HepG2 (cell line): ENCODE data around the gene TMEM198. TPM values are rescaled to one million over a fixed set of nuclear protein-coding genes. Genes with fewer than 3 reads are reported as not detected.

Source experiments
- CCAR2 ChIP-seq: fragments of 200-400 bp; formaldehyde crosslinking; optimal IDR thresholded peaks from 2 replicates; pipeline ENCODE3; 2018; ENCODE audit warnings: low read depth, mild to moderate bottlenecking, low read length, moderate library complexity
- HIVEP1 ChIP-seq: sonication (generic); formaldehyde crosslinking; IDR thresholded peaks from 2 replicates; pipeline ENCODE4 v1.4.0; 2020; ENCODE audit warnings: mild to moderate bottlenecking, missing genetic modification reagents
- KDM3A ChIP-seq: IDR thresholded peaks from 2 replicates; pipeline ENCODE4 v1.6.1; 2018; ENCODE audit warnings: low read depth, missing compliant biosample characterization
- MBNL3 ChIP-seq: fragments of 250-450 bp; sonication (Bioruptor Pico); conservative IDR thresholded peaks from 2 replicates; pipeline ENCODE4 v1.8.0; 2022; ENCODE audit warnings: mild to moderate bottlenecking, inconsistent platforms
- PRMT3 ChIP-seq: sonication (generic); formaldehyde crosslinking; IDR thresholded peaks from 2 replicates; pipeline ENCODE4 v1.8.1; 2022; ENCODE audit warnings: low read depth, mild to moderate bottlenecking, moderate library complexity, missing genetic modification reagents, borderline replicate concordance
- SMC3 ChIP-seq: IDR thresholded peaks from 2 replicates; pipeline ENCODE4 v1.6.1; 2011; ENCODE audit warnings: low read length, improper control_type of control experiment
- YEATS2 ChIP-seq: sonication (generic); formaldehyde crosslinking; IDR thresholded peaks from 2 replicates; pipeline ENCODE4 v1.4.0; 2020; ENCODE audit warnings: missing genetic modification reagents, borderline replicate concordance
- ZFP90 ChIP-seq: sonication (generic); formaldehyde crosslinking; IDR thresholded peaks from 2 replicates; pipeline ENCODE4 v1.8.0; 2022; ENCODE audit warnings: missing genetic modification reagents, mild to moderate bottlenecking, inconsistent platforms, borderline replicate concordance
- ZKSCAN8 ChIP-seq: IDR thresholded peaks from 2 replicates; pipeline ENCODE4 v1.6.1; 2016; ENCODE audit warnings: borderline replicate concordance, missing genetic modification reagents, missing compliant biosample characterization
- ZNF576 ChIP-seq: sonication (generic); formaldehyde crosslinking; IDR thresholded peaks from 2 replicates; pipeline ENCODE4 v1.4.0; 2020; ENCODE audit warnings: mild to moderate bottlenecking, missing genetic modification reagents
- ZNF629 ChIP-seq: sonication (generic); formaldehyde crosslinking; conservative IDR thresholded peaks from 2 replicates; pipeline ENCODE4 v1.5.0; 2020; ENCODE audit warnings: missing genetic modification reagents
- ZNF883 ChIP-seq: sonication (generic); formaldehyde crosslinking; IDR thresholded peaks from 2 replicates; pipeline ENCODE4 v1.5.1; 2020; ENCODE audit warnings: mild to moderate bottlenecking, missing genetic modification reagents; ENCODE audit errors: not compliant biosample characterization
- ZSCAN31 ChIP-seq: sonication (generic); formaldehyde crosslinking; IDR thresholded peaks from 2 replicates; pipeline ENCODE4 v1.5.0; 2020; ENCODE audit warnings: low read depth, mild to moderate bottlenecking, missing genetic modification reagents
- ZXDC ChIP-seq: sonication (generic); formaldehyde crosslinking; IDR thresholded peaks from 2 replicates; pipeline ENCODE4 v1.5.0; 2020; ENCODE audit warnings: mild to moderate bottlenecking, missing genetic modification reagents
- polyA plus RNA-seq, 8 experiments: library from polyadenylated mRNA; depleted of rRNA in 3 of 8; stranded (reverse) in 7 of 8; unstranded in 1 of 8; fragments of >200 nt; fragmentation: Illumina TruSeq in 4 of 8; extraction: Trizol in 4 of 8; gene quantifications; 2 replicates each; pipeline versions ENCODE4 v1.2.1 to v1.2.3, GENCODE V29; 2011 to 2016; ENCODE audit warnings: low read depth in 4 of 8, missing spikeins in 1 of 8, mixed read lengths in 1 of 8; ENCODE audit not compliant: insufficient read depth in 1 of 8
- total RNA-seq, 5 experiments: library from RNA; depleted of rRNA; stranded (reverse); fragments of >200 nt; fragmentation: Illumina TruSeq; extraction: Trizol; gene quantifications; 2 replicates each; pipeline ENCODE4 v1.2.3, GENCODE V29; 2016; ENCODE audit warnings: low read depth in 1 of 5
- TF ChIP-seq, protein P1 (sequence below): sonication (generic); formaldehyde crosslinking; conservative IDR thresholded peaks from 2 replicates; pipeline ENCODE4 v1.4.0; 2020; ENCODE audit warnings: missing genetic modification reagents
- TF ChIP-seq, protein P2 (sequence below): sonication (generic); formaldehyde crosslinking; IDR thresholded peaks from 2 replicates; pipeline ENCODE4 v1.4.0; 2020; ENCODE audit warnings: missing genetic modification reagents
- TF ChIP-seq, protein P3 (sequence below): sonication (generic); formaldehyde crosslinking; IDR thresholded peaks from 2 replicates; pipeline ENCODE4 v1.4.0; 2020; ENCODE audit warnings: missing genetic modification reagents

Gene TMEM198
- total and polyA plus RNA-seq, 2 of the 13 experiments (the other 11 are each of a cell fraction or from before 2014, with no cell fraction given): 17.3 to 23.5 TPM

- TF ChIP-seq, protein P1, sequence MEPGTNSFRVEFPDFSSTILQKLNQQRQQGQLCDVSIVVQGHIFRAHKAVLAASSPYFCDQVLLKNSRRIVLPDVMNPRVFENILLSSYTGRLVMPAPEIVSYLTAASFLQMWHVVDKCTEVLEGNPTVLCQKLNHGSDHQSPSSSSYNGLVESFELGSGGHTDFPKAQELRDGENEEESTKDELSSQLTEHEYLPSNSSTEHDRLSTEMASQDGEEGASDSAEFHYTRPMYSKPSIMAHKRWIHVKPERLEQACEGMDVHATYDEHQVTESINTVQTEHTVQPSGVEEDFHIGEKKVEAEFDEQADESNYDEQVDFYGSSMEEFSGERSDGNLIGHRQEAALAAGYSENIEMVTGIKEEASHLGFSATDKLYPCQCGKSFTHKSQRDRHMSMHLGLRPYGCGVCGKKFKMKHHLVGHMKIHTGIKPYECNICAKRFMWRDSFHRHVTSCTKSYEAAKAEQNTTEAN (CRISPR knock-in tag): no peak
- TF ChIP-seq ZFP90 (CRISPR knock-in tag): no peak
- TF ChIP-seq CCAR2: no peak
- TF ChIP-seq MBNL3 (CRISPR knock-in tag): no peak
- TF ChIP-seq HIVEP1: no peak
- TF ChIP-seq KDM3A (CRISPR knock-in tag): no peak
- no peak for TF ChIP-seq YEATS2 (CRISPR knock-in tag)
- no peak for TF ChIP-seq ZNF576 (CRISPR knock-in tag)
- TF ChIP-seq, protein P2, sequence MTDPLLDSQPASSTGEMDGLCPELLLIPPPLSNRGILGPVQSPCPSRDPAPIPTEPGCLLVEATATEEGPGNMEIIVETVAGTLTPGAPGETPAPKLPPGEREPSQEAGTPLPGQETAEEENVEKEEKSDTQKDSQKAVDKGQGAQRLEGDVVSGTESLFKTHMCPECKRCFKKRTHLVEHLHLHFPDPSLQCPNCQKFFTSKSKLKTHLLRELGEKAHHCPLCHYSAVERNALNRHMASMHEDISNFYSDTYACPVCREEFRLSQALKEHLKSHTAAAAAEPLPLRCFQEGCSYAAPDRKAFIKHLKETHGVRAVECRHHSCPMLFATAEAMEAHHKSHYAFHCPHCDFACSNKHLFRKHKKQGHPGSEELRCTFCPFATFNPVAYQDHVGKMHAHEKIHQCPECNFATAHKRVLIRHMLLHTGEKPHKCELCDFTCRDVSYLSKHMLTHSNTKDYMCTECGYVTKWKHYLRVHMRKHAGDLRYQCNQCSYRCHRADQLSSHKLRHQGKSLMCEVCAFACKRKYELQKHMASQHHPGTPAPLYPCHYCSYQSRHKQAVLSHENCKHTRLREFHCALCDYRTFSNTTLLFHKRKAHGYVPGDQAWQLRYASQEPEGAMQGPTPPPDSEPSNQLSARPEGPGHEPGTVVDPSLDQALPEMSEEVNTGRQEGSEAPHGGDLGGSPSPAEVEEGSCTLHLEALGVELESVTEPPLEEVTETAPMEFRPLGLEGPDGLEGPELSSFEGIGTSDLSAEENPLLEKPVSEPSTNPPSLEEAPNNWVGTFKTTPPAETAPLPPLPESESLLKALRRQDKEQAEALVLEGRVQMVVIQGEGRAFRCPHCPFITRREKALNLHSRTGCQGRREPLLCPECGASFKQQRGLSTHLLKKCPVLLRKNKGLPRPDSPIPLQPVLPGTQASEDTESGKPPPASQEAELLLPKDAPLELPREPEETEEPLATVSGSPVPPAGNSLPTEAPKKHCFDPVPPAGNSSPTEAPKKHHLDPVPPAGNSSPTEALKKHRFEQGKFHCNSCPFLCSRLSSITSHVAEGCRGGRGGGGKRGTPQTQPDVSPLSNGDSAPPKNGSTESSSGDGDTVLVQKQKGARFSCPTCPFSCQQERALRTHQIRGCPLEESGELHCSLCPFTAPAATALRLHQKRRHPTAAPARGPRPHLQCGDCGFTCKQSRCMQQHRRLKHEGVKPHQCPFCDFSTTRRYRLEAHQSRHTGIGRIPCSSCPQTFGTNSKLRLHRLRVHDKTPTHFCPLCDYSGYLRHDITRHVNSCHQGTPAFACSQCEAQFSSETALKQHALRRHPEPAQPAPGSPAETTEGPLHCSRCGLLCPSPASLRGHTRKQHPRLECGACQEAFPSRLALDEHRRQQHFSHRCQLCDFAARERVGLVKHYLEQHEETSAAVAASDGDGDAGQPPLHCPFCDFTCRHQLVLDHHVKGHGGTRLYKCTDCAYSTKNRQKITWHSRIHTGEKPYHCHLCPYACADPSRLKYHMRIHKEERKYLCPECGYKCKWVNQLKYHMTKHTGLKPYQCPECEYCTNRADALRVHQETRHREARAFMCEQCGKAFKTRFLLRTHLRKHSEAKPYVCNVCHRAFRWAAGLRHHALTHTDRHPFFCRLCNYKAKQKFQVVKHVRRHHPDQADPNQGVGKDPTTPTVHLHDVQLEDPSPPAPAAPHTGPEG: no peak
- TF ChIP-seq, protein P3, sequence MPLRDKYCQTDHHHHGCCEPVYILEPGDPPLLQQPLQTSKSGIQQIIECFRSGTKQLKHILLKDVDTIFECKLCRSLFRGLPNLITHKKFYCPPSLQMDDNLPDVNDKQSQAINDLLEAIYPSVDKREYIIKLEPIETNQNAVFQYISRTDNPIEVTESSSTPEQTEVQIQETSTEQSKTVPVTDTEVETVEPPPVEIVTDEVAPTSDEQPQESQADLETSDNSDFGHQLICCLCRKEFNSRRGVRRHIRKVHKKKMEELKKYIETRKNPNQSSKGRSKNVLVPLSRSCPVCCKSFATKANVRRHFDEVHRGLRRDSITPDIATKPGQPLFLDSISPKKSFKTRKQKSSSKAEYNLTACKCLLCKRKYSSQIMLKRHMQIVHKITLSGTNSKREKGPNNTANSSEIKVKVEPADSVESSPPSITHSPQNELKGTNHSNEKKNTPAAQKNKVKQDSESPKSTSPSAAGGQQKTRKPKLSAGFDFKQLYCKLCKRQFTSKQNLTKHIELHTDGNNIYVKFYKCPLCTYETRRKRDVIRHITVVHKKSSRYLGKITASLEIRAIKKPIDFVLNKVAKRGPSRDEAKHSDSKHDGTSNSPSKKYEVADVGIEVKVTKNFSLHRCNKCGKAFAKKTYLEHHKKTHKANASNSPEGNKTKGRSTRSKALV (CRISPR knock-in tag): no peak
- no peak for TF ChIP-seq ZNF883 (CRISPR knock-in tag)
- TF ChIP-seq ZNF629 (CRISPR knock-in tag): peak; percentile 62; the same call in 1 of the 2 replicates
- no peak for TF ChIP-seq ZKSCAN8
- peak; percentile 14; the same call in 1 of the 2 replicates for TF ChIP-seq SMC3
- no peak for TF ChIP-seq PRMT3 (CRISPR knock-in tag)
- no peak for TF ChIP-seq ZXDC
- no peak for TF ChIP-seq ZSCAN31 (CRISPR knock-in tag)
These were observed 54.7 kb downstream of the TMEM198 start (continued) for GRCh38 chr2:219598308-219599078.
